ENCODE measurements around the gene DUSP23. TPM values are rescaled to one million over a fixed set of nuclear protein-coding genes. Genes with fewer than 3 reads are reported as not detected.

Gene DUSP23
- total RNA-seq, 1 donor from 2014 or later = 38.7 TPM

DNA sequence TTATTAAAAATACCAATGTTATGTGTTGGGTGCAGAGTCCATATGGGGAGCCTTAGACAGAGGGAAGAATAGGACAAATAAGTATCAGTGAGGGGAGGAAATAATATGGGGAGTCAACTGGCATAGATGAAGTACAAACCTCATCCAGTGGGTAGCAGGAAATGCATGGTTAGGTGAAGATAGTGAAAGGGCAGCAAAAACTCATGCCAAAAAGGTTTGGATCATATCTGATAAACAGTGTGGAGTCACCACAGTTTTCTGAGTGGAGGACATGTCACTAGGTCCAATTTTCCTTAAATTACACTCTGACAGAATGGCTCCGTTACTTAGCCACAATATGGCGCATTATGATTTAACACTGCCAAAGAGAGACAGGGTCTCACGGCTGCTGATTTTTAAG, 10.3 kb downstream of the DUSP23 start:
- H3K9me3 Mint-ChIP-seq (ENCODE audit: unreplicated experiment) = no peaks in the 10 kb centered on the region
- H3K36me3 Mint-ChIP-seq (ENCODE audit: low read depth, unreplicated experiment) = no peaks in the 10 kb centered on the region
- peaks cover 7% of the 10 kb centered on the region for H3K27me3 Mint-ChIP-seq (ENCODE audit: unreplicated experiment)
- H3K4me1 Mint-ChIP-seq (ENCODE audit: unreplicated experiment) = no peaks in the 10 kb centered on the region
- H3K27ac Mint-ChIP-seq (ENCODE audit: unreplicated experiment) = no peak overlapping the region
- no peak for DNase-seq (ENCODE audit: low spot score)
- TF ChIP-seq, protein P1, sequence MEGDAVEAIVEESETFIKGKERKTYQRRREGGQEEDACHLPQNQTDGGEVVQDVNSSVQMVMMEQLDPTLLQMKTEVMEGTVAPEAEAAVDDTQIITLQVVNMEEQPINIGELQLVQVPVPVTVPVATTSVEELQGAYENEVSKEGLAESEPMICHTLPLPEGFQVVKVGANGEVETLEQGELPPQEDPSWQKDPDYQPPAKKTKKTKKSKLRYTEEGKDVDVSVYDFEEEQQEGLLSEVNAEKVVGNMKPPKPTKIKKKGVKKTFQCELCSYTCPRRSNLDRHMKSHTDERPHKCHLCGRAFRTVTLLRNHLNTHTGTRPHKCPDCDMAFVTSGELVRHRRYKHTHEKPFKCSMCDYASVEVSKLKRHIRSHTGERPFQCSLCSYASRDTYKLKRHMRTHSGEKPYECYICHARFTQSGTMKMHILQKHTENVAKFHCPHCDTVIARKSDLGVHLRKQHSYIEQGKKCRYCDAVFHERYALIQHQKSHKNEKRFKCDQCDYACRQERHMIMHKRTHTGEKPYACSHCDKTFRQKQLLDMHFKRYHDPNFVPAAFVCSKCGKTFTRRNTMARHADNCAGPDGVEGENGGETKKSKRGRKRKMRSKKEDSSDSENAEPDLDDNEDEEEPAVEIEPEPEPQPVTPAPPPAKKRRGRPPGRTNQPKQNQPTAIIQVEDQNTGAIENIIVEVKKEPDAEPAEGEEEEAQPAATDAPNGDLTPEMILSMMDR (IDR thresholded peaks at IDR 0.05; ENCODE audit: unreplicated experiment) = no peak
- no peak overlapping the region for H3K4me3 Mint-ChIP-seq (ENCODE audit: unreplicated experiment)

DNA sequence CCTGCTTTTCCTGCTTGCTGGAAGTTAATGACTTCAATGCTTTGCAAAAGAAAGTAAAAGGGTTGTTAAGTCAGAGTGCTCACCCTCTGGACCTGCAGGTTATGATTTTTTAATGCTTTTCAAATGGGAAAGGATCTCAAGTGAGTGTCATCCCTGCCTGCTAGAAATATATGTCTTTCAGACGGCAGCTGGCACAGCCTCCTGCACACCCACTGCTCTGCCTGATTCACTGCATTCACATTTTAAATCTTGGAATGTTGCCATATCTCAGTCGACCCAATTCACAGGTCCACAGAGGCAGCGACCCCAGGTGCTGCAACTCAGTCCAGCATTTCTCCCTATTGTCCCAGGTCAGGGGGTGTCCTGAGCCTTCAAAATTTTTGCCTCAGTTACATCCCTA, 10.7 kb downstream of the DUSP23 start:
- H3K36me3 Mint-ChIP-seq (ENCODE audit: low read depth, unreplicated experiment) = no peaks in the 10 kb centered on the region
- H3K27me3 Mint-ChIP-seq (ENCODE audit: unreplicated experiment) = peaks cover 7% of the 10 kb centered on the region
- no peaks in the 10 kb centered on the region for H3K9me3 Mint-ChIP-seq (ENCODE audit: unreplicated experiment)
- H3K4me3 Mint-ChIP-seq (ENCODE audit: unreplicated experiment) = no peak overlapping the region
- no peaks in the 10 kb centered on the region for H3K4me1 Mint-ChIP-seq (ENCODE audit: unreplicated experiment)
- TF ChIP-seq, protein P1 (IDR thresholded peaks at IDR 0.05; ENCODE audit: unreplicated experiment) = no peak
- DNase-seq (ENCODE audit: low spot score) = no peak
- no peak overlapping the region for H3K27ac Mint-ChIP-seq (ENCODE audit: unreplicated experiment)

DNA sequence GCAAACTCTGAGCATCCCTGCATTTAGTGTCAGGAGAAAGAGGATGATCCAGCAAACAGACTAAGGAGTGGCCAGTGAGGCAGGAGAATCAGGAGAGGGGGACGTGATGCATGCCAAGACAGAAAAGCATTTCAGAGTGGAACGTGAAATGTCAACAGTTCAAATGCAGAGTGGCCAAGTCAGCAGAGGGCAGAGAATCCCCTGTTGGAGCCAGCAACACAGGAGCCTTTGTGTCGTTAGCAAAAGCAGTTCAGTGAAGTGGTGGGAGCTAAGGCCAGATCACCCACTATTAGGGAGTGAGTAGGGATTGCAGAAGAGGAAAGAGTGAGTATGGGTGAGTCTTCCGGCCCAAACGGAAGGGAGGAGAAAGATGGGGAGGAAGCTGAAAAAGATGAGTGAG, 14.8 kb downstream of the DUSP23 start:
- Mint-ChIP-seq H3K4me3 (ENCODE audit: unreplicated experiment) (no peak overlapping the region), H3K4me1 (ENCODE audit: unreplicated experiment) (no peaks in the 10 kb centered on the region), H3K27me3 (ENCODE audit: unreplicated experiment) (peaks cover 9% of the 10 kb centered on the region), H3K27ac (ENCODE audit: unreplicated experiment) (no peak overlapping the region), H3K9me3 (ENCODE audit: unreplicated experiment) (no peaks in the 10 kb centered on the region), H3K36me3 (ENCODE audit: low read depth, unreplicated experiment) (no peaks in the 10 kb centered on the region)
- TF ChIP-seq, protein P1 (IDR thresholded peaks at IDR 0.05; ENCODE audit: unreplicated experiment) = no peak
- DNase-seq (ENCODE audit: low spot score) = no peak

DNA sequence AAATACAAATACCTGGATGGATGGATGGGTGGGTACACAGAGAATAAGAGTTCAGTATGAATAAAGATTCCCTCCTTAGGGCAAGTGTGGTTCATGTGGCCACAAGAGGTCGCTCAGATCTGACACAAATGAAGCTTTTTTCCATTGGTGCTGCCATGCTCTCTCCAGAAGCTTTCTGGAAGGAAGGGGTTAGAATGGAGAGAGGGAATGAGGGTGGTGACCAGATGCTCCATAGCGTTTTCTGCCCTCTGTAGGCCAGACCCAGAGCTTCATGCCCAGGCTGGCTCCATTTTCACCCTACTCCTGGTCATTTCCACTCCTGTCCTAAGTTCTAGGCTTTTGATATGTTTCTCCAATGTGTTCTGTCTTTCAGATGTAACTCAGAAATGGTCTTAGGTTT, 18.1 kb downstream of the DUSP23 start:
- peak; percentile 60 for DNase-seq (ENCODE audit: low spot score)
- Mint-ChIP-seq H3K27ac (ENCODE audit: unreplicated experiment) (no peak overlapping the region), H3K27me3 (ENCODE audit: unreplicated experiment) (peaks cover 3% of the 10 kb centered on the region), H3K4me1 (ENCODE audit: unreplicated experiment) (no peaks in the 10 kb centered on the region), H3K9me3 (ENCODE audit: unreplicated experiment) (no peaks in the 10 kb centered on the region), H3K36me3 (ENCODE audit: low read depth, unreplicated experiment) (no peaks in the 10 kb centered on the region), H3K4me3 (ENCODE audit: unreplicated experiment) (no peak overlapping the region)
- TF ChIP-seq, protein P1 (IDR thresholded peaks at IDR 0.05; ENCODE audit: unreplicated experiment) = peak; percentile 66

DNA sequence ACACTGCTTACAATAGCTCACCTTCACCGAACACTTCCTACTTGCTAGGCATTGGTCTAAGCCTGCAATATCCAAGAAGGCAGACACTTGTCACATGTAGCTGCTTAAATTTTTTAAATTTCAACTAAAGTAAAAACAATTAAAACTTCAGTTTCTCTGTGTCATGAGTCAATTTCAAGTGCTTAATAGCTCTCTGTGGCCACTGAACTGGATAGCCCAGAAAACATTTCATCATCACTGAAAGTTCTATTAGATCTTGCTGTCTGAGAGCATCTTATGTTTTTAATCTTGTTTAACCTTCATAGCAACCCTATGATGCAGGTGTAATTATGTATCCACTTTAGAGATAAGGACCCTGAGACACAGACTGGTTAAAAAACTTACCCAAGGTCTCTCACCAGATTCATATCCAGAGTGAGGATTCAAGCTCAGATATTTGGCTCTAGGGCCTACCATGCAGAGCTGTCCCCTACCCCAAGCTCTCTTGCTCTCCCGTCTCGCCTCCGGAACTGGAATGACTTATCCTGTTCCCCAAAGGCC, 18.8 kb downstream of the DUSP23 start:
- Mint-ChIP-seq H3K27me3 (ENCODE audit: unreplicated experiment) (peaks cover 3% of the 10 kb centered on the region), H3K27ac (ENCODE audit: unreplicated experiment) (no peak overlapping the region), H3K4me1 (ENCODE audit: unreplicated experiment) (no peaks in the 10 kb centered on the region), H3K9me3 (ENCODE audit: unreplicated experiment) (no peaks in the 10 kb centered on the region), H3K36me3 (ENCODE audit: low read depth, unreplicated experiment) (no peaks in the 10 kb centered on the region), H3K4me3 (ENCODE audit: unreplicated experiment) (no peak overlapping the region)
- TF ChIP-seq, protein P1 (IDR thresholded peaks at IDR 0.05; ENCODE audit: unreplicated experiment) = no peak
- DNase-seq (ENCODE audit: low spot score) = no peak
